HEK293 (cell line): ENCODE results near the gene BMAL1.

Experiments used
- GLIS1 ChIP-seq: fragments of 450-650 bp; formaldehyde crosslinking; IDR thresholded peaks from 2 replicates; pipeline ENCODE4 v1.5.1; 2016; ENCODE audit warnings: missing biosample characterization, missing genetic modification characterization
- MEIS1 ChIP-seq: sonication (generic); formaldehyde crosslinking; IDR thresholded peaks from 2 replicates; pipeline ENCODE4 v1.8.1; 2022; ENCODE audit warnings: missing genetic modification reagents, mild to moderate bottlenecking, borderline replicate concordance
- OVOL3 ChIP-seq: fragments of 450-650 bp; formaldehyde crosslinking; IDR thresholded peaks from 2 replicates; pipeline ENCODE4 v1.5.1; 2016; ENCODE audit warnings: missing biosample characterization, missing genetic modification characterization
- TCF7L2 ChIP-seq: IDR thresholded peaks from 2 replicates; pipeline ENCODE4 v1.6.1; 2011; ENCODE audit warnings: low read depth, mild to moderate bottlenecking, inconsistent platforms, low read length, moderate library complexity, borderline replicate concordance
- ZBTB7A ChIP-seq: fragments of 450-650 bp; formaldehyde crosslinking; IDR thresholded peaks from 2 replicates; pipeline ENCODE4 v1.5.1; 2016; ENCODE audit warnings: low read depth, missing biosample characterization, missing genetic modification characterization
- ZNF473 ChIP-seq: fragments of 450-650 bp; formaldehyde crosslinking; IDR thresholded peaks from 2 replicates; pipeline ENCODE4 v1.5.1; 2017; ENCODE audit warnings: missing biosample characterization, missing genetic modification characterization
- ZNF610 ChIP-seq: fragments of 450-650 bp; formaldehyde crosslinking; IDR thresholded peaks from 2 replicates; pipeline ENCODE4 v1.5.1; 2016; ENCODE audit warnings: missing biosample characterization, missing genetic modification characterization, borderline replicate concordance
- TF ChIP-seq, protein P1 (sequence below): fragments of 450-650 bp; formaldehyde crosslinking; IDR thresholded peaks from 2 replicates; pipeline ENCODE4 v1.5.1; 2016; ENCODE audit warnings: missing biosample characterization, missing genetic modification characterization
- TF ChIP-seq, protein P2 (sequence below): sonication (generic); formaldehyde crosslinking; IDR thresholded peaks from 2 replicates; pipeline ENCODE4 v1.8.1; 2022; ENCODE audit warnings: mild to moderate bottlenecking, moderate library complexity, missing genetic modification reagents
- TF ChIP-seq, protein P3 (sequence below): fragments of 450-650 bp; formaldehyde crosslinking; IDR thresholded peaks from 2 replicates; pipeline ENCODE4 v1.5.1; 2016; ENCODE audit warnings: missing biosample characterization, missing genetic modification characterization
- TF ChIP-seq, protein P4 (sequence below): fragments of 450-650 bp; formaldehyde crosslinking; IDR thresholded peaks from 2 replicates; pipeline ENCODE4 v1.5.1; 2016; ENCODE audit warnings: missing biosample characterization, missing genetic modification characterization
- TF ChIP-seq, protein P5 (sequence below): fragments of 450-650 bp; formaldehyde crosslinking; optimal IDR thresholded peaks from 2 replicates; pipeline ENCODE3; 2016; ENCODE audit warnings: missing biosample characterization, mild to moderate bottlenecking, missing genetic modification characterization

DNA sequence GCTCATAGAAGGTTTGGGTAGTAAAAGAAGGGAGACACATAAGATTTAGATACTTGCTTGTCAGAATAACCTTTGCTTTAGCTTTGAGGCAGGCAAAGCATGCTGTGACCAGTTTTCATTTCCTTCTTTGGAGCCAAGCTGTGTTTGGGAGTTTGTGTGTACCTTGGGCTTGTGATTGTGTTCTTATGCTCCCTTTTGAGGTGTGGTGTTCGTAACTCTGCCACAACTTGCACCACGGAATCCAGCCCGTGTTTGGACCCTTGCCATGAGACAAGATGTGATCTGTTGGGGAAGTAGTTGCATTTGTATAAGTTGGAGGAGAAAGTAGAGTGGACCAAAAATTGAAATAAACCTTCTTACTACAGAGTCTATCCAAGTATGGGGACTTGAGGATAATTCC lies 34.0 kb downstream of the BMAL1 start:
- TF ChIP-seq, protein P1, sequence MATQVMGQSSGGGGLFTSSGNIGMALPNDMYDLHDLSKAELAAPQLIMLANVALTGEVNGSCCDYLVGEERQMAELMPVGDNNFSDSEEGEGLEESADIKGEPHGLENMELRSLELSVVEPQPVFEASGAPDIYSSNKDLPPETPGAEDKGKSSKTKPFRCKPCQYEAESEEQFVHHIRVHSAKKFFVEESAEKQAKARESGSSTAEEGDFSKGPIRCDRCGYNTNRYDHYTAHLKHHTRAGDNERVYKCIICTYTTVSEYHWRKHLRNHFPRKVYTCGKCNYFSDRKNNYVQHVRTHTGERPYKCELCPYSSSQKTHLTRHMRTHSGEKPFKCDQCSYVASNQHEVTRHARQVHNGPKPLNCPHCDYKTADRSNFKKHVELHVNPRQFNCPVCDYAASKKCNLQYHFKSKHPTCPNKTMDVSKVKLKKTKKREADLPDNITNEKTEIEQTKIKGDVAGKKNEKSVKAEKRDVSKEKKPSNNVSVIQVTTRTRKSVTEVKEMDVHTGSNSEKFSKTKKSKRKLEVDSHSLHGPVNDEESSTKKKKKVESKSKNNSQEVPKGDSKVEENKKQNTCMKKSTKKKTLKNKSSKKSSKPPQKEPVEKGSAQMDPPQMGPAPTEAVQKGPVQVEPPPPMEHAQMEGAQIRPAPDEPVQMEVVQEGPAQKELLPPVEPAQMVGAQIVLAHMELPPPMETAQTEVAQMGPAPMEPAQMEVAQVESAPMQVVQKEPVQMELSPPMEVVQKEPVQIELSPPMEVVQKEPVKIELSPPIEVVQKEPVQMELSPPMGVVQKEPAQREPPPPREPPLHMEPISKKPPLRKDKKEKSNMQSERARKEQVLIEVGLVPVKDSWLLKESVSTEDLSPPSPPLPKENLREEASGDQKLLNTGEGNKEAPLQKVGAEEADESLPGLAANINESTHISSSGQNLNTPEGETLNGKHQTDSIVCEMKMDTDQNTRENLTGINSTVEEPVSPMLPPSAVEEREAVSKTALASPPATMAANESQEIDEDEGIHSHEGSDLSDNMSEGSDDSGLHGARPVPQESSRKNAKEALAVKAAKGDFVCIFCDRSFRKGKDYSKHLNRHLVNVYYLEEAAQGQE (tag by site-specific recombination), result no peak
- TF ChIP-seq, protein P2, sequence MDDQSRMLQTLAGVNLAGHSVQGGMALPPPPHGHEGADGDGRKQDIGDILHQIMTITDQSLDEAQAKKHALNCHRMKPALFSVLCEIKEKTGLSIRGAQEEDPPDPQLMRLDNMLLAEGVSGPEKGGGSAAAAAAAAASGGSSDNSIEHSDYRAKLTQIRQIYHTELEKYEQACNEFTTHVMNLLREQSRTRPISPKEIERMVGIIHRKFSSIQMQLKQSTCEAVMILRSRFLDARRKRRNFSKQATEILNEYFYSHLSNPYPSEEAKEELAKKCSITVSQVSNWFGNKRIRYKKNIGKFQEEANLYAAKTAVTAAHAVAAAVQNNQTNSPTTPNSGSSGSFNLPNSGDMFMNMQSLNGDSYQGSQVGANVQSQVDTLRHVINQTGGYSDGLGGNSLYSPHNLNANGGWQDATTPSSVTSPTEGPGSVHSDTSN (CRISPR knock-in tag), result no peak
- TF ChIP-seq TCF7L2 (no peak), ZNF473 (tag by site-specific recombination) (no peak), OVOL3 (tag by site-specific recombination) (no peak), ZNF610 (tag by site-specific recombination) (no peak), MEIS1 (CRISPR knock-in tag) (no peak), ZBTB7A (tag by site-specific recombination) (no peak), GLIS1 (tag by site-specific recombination) (no peak)
- TF ChIP-seq, protein P3, sequence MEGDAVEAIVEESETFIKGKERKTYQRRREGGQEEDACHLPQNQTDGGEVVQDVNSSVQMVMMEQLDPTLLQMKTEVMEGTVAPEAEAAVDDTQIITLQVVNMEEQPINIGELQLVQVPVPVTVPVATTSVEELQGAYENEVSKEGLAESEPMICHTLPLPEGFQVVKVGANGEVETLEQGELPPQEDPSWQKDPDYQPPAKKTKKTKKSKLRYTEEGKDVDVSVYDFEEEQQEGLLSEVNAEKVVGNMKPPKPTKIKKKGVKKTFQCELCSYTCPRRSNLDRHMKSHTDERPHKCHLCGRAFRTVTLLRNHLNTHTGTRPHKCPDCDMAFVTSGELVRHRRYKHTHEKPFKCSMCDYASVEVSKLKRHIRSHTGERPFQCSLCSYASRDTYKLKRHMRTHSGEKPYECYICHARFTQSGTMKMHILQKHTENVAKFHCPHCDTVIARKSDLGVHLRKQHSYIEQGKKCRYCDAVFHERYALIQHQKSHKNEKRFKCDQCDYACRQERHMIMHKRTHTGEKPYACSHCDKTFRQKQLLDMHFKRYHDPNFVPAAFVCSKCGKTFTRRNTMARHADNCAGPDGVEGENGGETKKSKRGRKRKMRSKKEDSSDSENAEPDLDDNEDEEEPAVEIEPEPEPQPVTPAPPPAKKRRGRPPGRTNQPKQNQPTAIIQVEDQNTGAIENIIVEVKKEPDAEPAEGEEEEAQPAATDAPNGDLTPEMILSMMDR (tag by site-specific recombination), result no peak
- TF ChIP-seq, protein P4, sequence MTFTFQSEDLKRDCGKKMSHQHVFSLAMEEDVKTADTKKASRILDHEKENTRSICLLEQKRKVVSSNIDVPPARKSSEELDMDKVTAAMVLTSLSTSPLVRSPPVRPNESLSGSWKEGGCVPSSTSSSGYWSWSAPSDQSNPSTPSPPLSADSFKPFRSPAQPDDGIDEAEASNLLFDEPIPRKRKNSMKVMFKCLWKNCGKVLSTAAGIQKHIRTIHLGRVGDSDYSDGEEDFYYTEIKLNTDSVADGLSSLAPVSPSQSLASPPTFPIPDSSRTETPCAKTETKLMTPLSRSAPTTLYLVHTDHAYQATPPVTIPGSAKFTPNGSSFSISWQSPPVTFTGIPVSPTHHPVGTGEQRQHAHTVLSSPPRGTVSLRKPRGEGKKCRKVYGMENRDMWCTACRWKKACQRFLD (tag by site-specific recombination), result no peak
- TF ChIP-seq, protein P5, sequence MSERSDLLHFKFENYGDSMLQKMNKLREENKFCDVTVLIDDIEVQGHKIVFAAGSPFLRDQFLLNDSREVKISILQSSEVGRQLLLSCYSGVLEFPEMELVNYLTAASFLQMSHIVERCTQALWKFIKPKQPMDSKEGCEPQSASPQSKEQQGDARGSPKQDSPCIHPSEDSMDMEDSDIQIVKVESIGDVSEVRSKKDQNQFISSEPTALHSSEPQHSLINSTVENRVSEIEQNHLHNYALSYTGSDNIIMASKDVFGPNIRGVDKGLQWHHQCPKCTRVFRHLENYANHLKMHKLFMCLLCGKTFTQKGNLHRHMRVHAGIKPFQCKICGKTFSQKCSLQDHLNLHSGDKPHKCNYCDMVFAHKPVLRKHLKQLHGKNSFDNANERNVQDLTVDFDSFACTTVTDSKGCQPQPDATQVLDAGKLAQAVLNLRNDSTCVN, result no peak
